Measurements from ENCODE around the gene ESR1. TPM values are rescaled to one million over a fixed set of nuclear protein-coding genes. Genes with fewer than 3 reads are reported as not detected.

Gene ESR1
- total RNA-seq, 1 experiment from 2014 or later = not detected

DNA sequence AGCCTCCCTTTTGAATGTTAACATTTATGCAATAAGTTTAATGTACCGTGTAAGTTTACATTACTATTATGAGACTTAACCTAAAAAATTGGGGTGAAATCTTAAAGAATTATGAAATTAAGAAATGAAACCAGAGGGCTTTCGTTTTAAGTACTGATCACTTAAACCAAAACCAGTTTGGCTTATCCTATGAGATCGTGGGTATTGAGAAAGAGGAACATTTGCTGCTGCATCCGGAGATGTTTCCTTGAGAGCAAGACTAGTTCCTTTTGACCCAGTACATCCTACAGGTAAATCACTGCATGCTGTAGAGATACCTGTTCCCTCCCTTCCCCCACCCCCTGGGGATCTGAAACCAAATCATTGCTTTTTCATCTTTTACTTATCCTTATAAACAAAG is 201.3 kb downstream of the ESR1 start:
- no peak overlapping the region for H3K4me2 ChIP-seq (ENCODE audit: insufficient read depth, insufficient read length, low read length)
- H3K18ac ChIP-seq (ENCODE audit: insufficient read length, low read depth, low read length) = no peak overlapping the region
- no peak overlapping the region for H2AK5ac ChIP-seq (ENCODE audit: insufficient read length, low read length)
- no peak overlapping the region for H2AFZ ChIP-seq (ENCODE audit: low read length)
- H3K27ac Mint-ChIP-seq = no peak overlapping the region
- no peaks in the 10 kb centered on the region for H3K79me1 ChIP-seq (ENCODE audit: insufficient read depth, low read depth, low read length, poor library complexity, severe bottlenecking)
- no peaks in the 10 kb centered on the region for H3K36me3 Mint-ChIP-seq (ENCODE audit: insufficient read depth in 1 of 3, low read depth in 3 of 3)
- no peak overlapping the region for H4K5ac ChIP-seq (ENCODE audit: insufficient read length, low read depth, low read length)
- H3K9me3 ChIP-seq (ENCODE audit: control insufficient read depth, low read depth, low read length) = no peaks in the 10 kb centered on the region
- no peaks in the 10 kb centered on the region for H3K27me3 ChIP-seq (ENCODE audit: insufficient read depth, low read length)
- H3K27me3 Mint-ChIP-seq (ENCODE audit: low read depth) = no peaks in the 10 kb centered on the region; the same call in none of the 2 replicates
- H3K4me1 ChIP-seq (ENCODE audit: insufficient read depth, low read length) = no peaks in the 10 kb centered on the region
- no peak overlapping the region for H2BK20ac ChIP-seq (ENCODE audit: low read depth, low read length, poor library complexity, severe bottlenecking)
- H2BK5ac ChIP-seq (ENCODE audit: insufficient read length, low read length) = no peak overlapping the region
- H3K4ac ChIP-seq (ENCODE audit: low read depth, low read length) = no peak overlapping the region
- H3K23me2 ChIP-seq (ENCODE audit: insufficient read length, low read depth, low read length, poor library complexity, severe bottlenecking) = no peaks in the 10 kb centered on the region
- H2BK120ac ChIP-seq (ENCODE audit: low read depth, low read length, poor library complexity, severe bottlenecking) = no peak overlapping the region
- no peak overlapping the region for H3K9ac ChIP-seq (ENCODE audit: extremely low read depth, insufficient read length, low read length)
- no peak for TF ChIP-seq CTCF (conservative IDR thresholded peaks at IDR 0.05)
- WGBS (ENCODE audit: extremely low coverage, insufficient read length, low lambda C conversion rate) = no CpG with 5 or more reads among the region's 4 CpGs
- no peak for DNase-seq
- H4K8ac ChIP-seq (replicated peaks; ENCODE audit: insufficient read length, low read depth, low read length) = no peak overlapping the region
- no peak overlapping the region for H3K14ac ChIP-seq (ENCODE audit: insufficient read depth, low read length)
- no peak overlapping the region for H3K4me3 Mint-ChIP-seq
- no peak overlapping the region for H3K23ac ChIP-seq (ENCODE audit: insufficient read length, low read depth, low read length)
- H2BK12ac ChIP-seq (ENCODE audit: insufficient read length, low read depth, low read length) = no peak overlapping the region
- no peak overlapping the region for H3T11ph ChIP-seq (ENCODE audit: low read length)
- no peaks in the 10 kb centered on the region for H3K9me3 Mint-ChIP-seq
- H3K56ac ChIP-seq (ENCODE audit: insufficient read length, low read depth, low read length) = no peak overlapping the region
- H4K20me1 ChIP-seq (ENCODE audit: control insufficient read depth, insufficient read depth, insufficient read length) = no peaks in the 10 kb centered on the region
- H2BK15ac ChIP-seq (ENCODE audit: low read depth, low read length) = no peak overlapping the region
- H4K91ac ChIP-seq (ENCODE audit: insufficient read length, low read depth, low read length) = no peak overlapping the region
- H3K27ac ChIP-seq (ENCODE audit: insufficient read length, low read depth, low read length) = no peak overlapping the region
- no peaks in the 10 kb centered on the region for H3K4me1 Mint-ChIP-seq
- no peaks in the 10 kb centered on the region for H3K79me2 ChIP-seq (ENCODE audit: insufficient read depth, low read length)
